ENCODE results near the gene ZNF776. TPM values are rescaled to one million over a fixed set of nuclear protein-coding genes. Genes with fewer than 3 reads are reported as not detected.
"Not testable (repeated sequence)": the region's sequence is repeated elsewhere in the genome, so short reads cannot be mapped to it uniquely, and the experiment has no call there.

Gene ZNF776
- polyA plus RNA-seq, 1 donor (not counting 4 experiments of a cell fraction or from before 2014, with no cell fraction given), result 7.4 TPM

GRCh38 chr19:57720878-57721277 lies 25.7 kb upstream of the ZNF776 start:
- Histone ChIP-seq H3K4me1 (ENCODE audit: control insufficient read depth, extremely low read depth, insufficient read depth, low read length) (no peaks in the 10 kb centered on the region), H3K27ac (ENCODE audit: control insufficient read depth, insufficient read depth, low read length) (no peak overlapping the region), H3K36me3 (ENCODE audit: control insufficient read depth in 2 of 2, extremely low read depth in 1 of 2, insufficient read depth in 2 of 2, low read length in 2 of 2) (peaks cover 15 to 16% of the 10 kb centered on the region in 2 experiments), H3K9ac (ENCODE audit: control insufficient read depth, extremely low read depth, insufficient read depth, low read length) (no peak overlapping the region), H3K4me2 (ENCODE audit: control insufficient read depth, extremely low read depth, insufficient read depth, low read depth, low read length) (no peak overlapping the region), H3K9me1 (ENCODE audit: control insufficient read depth, extremely low read depth, insufficient read depth, low read length) (no peaks in the 10 kb centered on the region), H3K4me3 (ENCODE audit: control insufficient read depth in 2 of 3, extremely low read depth in 1 of 3, insufficient read depth in 2 of 3, low read depth in 1 of 3, low read length in 3 of 3) (no peak overlapping the region), H3K9me3 (ENCODE audit: control insufficient read depth, low read depth, low read length) (peaks cover 8% of the 10 kb centered on the region), H2AFZ (ENCODE audit: control insufficient read depth, low read length) (no peak overlapping the region), H3K79me2 (ENCODE audit: control insufficient read depth, insufficient read depth, low read length) (no peaks in the 10 kb centered on the region), H3K27me3 (ENCODE audit: control insufficient read depth, extremely low read depth, insufficient read depth, low read length) (no peaks in the 10 kb centered on the region), H4K20me1 (ENCODE audit: control insufficient read depth, extremely low read depth, insufficient read depth, low read length) (no peaks in the 10 kb centered on the region)
- no peak for FAIRE-seq
- dilution Hi-C loops (cut with MboI; ENCODE audit: extremely low pct_ligation_motif_present, low sequenced_read_pairs), result no loop called here
- TF ChIP-seq, protein P1, sequence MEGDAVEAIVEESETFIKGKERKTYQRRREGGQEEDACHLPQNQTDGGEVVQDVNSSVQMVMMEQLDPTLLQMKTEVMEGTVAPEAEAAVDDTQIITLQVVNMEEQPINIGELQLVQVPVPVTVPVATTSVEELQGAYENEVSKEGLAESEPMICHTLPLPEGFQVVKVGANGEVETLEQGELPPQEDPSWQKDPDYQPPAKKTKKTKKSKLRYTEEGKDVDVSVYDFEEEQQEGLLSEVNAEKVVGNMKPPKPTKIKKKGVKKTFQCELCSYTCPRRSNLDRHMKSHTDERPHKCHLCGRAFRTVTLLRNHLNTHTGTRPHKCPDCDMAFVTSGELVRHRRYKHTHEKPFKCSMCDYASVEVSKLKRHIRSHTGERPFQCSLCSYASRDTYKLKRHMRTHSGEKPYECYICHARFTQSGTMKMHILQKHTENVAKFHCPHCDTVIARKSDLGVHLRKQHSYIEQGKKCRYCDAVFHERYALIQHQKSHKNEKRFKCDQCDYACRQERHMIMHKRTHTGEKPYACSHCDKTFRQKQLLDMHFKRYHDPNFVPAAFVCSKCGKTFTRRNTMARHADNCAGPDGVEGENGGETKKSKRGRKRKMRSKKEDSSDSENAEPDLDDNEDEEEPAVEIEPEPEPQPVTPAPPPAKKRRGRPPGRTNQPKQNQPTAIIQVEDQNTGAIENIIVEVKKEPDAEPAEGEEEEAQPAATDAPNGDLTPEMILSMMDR (optimal IDR thresholded peaks at IDR 0.05 in 1 of 3, IDR thresholded peaks at IDR 0.05 in 1 of 3, conservative IDR thresholded peaks at IDR 0.05 in 1 of 3; ENCODE audit: extremely low read depth in 1 of 3, insufficient read depth in 2 of 3, low read length in 3 of 3), result no peak
- TF ChIP-seq EZH2 (IDR thresholded peaks at IDR 0.05; ENCODE audit: low read length), result no peak
- DNase-seq (ENCODE audit: low read depth, low spot score), result no peak

GRCh38 chr19:57738320-57738719 lies 8.3 kb upstream of the ZNF776 start:
- DNase-seq (ENCODE audit: low read depth, low spot score); H3K36me3 ChIP-seq (ENCODE audit: control insufficient read depth in 2 of 2, extremely low read depth in 1 of 2, insufficient read depth in 2 of 2, low read length in 2 of 2); H2AFZ ChIP-seq (ENCODE audit: control insufficient read depth, low read length); H3K27ac ChIP-seq (ENCODE audit: control insufficient read depth, insufficient read depth, low read length); FAIRE-seq; H3K79me2 ChIP-seq (ENCODE audit: control insufficient read depth, insufficient read depth, low read length); H3K9me1 ChIP-seq (ENCODE audit: control insufficient read depth, extremely low read depth, insufficient read depth, low read length); H3K27me3 ChIP-seq (ENCODE audit: control insufficient read depth, extremely low read depth, insufficient read depth, low read length); H3K4me3 ChIP-seq (ENCODE audit: control insufficient read depth in 2 of 3, extremely low read depth in 1 of 3, insufficient read depth in 2 of 3, low read depth in 1 of 3, low read length in 3 of 3); H3K4me1 ChIP-seq (ENCODE audit: control insufficient read depth, extremely low read depth, insufficient read depth, low read length); dilution Hi-C loops (cut with MboI; ENCODE audit: extremely low pct_ligation_motif_present, low sequenced_read_pairs); H4K20me1 ChIP-seq (ENCODE audit: control insufficient read depth, extremely low read depth, insufficient read depth, low read length); H3K9me3 ChIP-seq (ENCODE audit: control insufficient read depth, low read depth, low read length); H3K4me2 ChIP-seq (ENCODE audit: control insufficient read depth, extremely low read depth, insufficient read depth, low read depth, low read length); H3K9ac ChIP-seq (ENCODE audit: control insufficient read depth, extremely low read depth, insufficient read depth, low read length): not testable (repeated sequence)
- TF ChIP-seq, protein P1 (optimal IDR thresholded peaks at IDR 0.05 in 1 of 3, IDR thresholded peaks at IDR 0.05 in 1 of 3, conservative IDR thresholded peaks at IDR 0.05 in 1 of 3; ENCODE audit: extremely low read depth in 1 of 3, insufficient read depth in 2 of 3, low read length in 3 of 3), result peak in 2 of 3 experiments; percentile 24 to 42

DNA sequence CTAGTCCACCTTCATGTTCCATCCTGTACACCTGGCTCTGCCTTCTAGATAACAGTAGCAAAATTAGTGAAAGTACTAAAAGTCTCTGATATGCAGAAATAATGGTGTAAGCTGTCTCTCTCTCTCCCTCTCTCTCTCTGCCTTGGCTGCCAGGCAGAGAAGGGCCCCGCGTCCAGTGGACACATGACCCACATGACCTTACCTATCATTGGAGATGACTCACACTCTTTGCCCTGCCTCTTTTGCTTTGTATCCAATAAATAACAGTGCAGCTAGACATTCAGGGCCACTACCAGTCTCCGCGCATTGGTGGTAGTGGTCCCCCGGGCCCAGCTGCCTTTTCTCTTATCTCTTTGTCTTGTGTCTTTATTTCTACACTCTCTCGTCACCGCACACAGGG lies 7.8 kb upstream of the ZNF776 start:
- H3K27me3 ChIP-seq (ENCODE audit: control insufficient read depth, extremely low read depth, insufficient read depth, low read length); FAIRE-seq; H3K9me1 ChIP-seq (ENCODE audit: control insufficient read depth, extremely low read depth, insufficient read depth, low read length); H4K20me1 ChIP-seq (ENCODE audit: control insufficient read depth, extremely low read depth, insufficient read depth, low read length); H2AFZ ChIP-seq (ENCODE audit: control insufficient read depth, low read length); H3K36me3 ChIP-seq (ENCODE audit: control insufficient read depth in 2 of 2, extremely low read depth in 1 of 2, insufficient read depth in 2 of 2, low read length in 2 of 2); H3K79me2 ChIP-seq (ENCODE audit: control insufficient read depth, insufficient read depth, low read length); dilution Hi-C loops (cut with MboI; ENCODE audit: extremely low pct_ligation_motif_present, low sequenced_read_pairs); H3K4me1 ChIP-seq (ENCODE audit: control insufficient read depth, extremely low read depth, insufficient read depth, low read length); H3K4me3 ChIP-seq (ENCODE audit: control insufficient read depth in 2 of 3, extremely low read depth in 1 of 3, insufficient read depth in 2 of 3, low read depth in 1 of 3, low read length in 3 of 3); H3K9me3 ChIP-seq (ENCODE audit: control insufficient read depth, low read depth, low read length); H3K27ac ChIP-seq (ENCODE audit: control insufficient read depth, insufficient read depth, low read length); H3K9ac ChIP-seq (ENCODE audit: control insufficient read depth, extremely low read depth, insufficient read depth, low read length); DNase-seq (ENCODE audit: low read depth, low spot score); H3K4me2 ChIP-seq (ENCODE audit: control insufficient read depth, extremely low read depth, insufficient read depth, low read depth, low read length): not testable (repeated sequence)

Data from keratinocyte (primary cell).